Measurements from ENCODE around the gene SARS2. TPM values are rescaled to one million over a fixed set of nuclear protein-coding genes. Genes with fewer than 3 reads are reported as not detected.
A peak's percentile ranks its signal among the peaks of the same experiment; 100 is the strongest.

SARS2 gene
- total RNA-seq, 1 experiment from 2014 or later, result 57.4 TPM

- peak within 1 kb of the TSS; percentile 41 for H2BK5ac ChIP-seq (ENCODE audit: insufficient read length, low read length)
- peak within 1 kb of the TSS; percentile 100 for H3K4me2 ChIP-seq (ENCODE audit: insufficient read depth, insufficient read length, low read length)
- peaks cover 11% of the 10 kb centered on the region; the same call in 1 of the 2 replicates for H3K79me2 ChIP-seq (ENCODE audit: insufficient read depth, low read length)
- no CpG with 5 or more reads among the region's 40 CpGs for WGBS (ENCODE audit: extremely low coverage, insufficient read length, low lambda C conversion rate)
- H3K9ac ChIP-seq (ENCODE audit: extremely low read depth, insufficient read length, low read length), result peak within 1 kb of the TSS; percentile 96
- H3K4me1 ChIP-seq (ENCODE audit: insufficient read depth, low read length), result no peaks in the 10 kb centered on the region
- H3K23me2 ChIP-seq (ENCODE audit: insufficient read length, low read depth, low read length, poor library complexity, severe bottlenecking), result peaks cover 10% of the 10 kb centered on the region
- H3K79me1 ChIP-seq (ENCODE audit: insufficient read depth, low read depth, low read length, poor library complexity, severe bottlenecking), result peaks cover 2% of the 10 kb centered on the region
- no peaks in the 10 kb centered on the region for H4K20me1 ChIP-seq (ENCODE audit: control insufficient read depth, insufficient read depth, insufficient read length)
- peak within 1 kb of the TSS; percentile 99 for H3K18ac ChIP-seq (ENCODE audit: insufficient read length, low read depth, low read length)
- DNase-seq, result peak; percentile 99
- no peaks in the 10 kb centered on the region for H3K27me3 ChIP-seq (ENCODE audit: insufficient read depth, low read length)
- H3K4ac ChIP-seq (ENCODE audit: low read depth, low read length), result no peak within 1 kb of the TSS
- H3K56ac ChIP-seq (ENCODE audit: insufficient read length, low read depth, low read length), result no peak within 1 kb of the TSS
- Mint-ChIP-seq H3K36me3 (ENCODE audit: insufficient read depth in 1 of 3, low read depth in 3 of 3) (peaks cover 52 to 61% (median 57%) of the 10 kb centered on the region in 3 experiments), H3K9me3 (peaks cover 27 to 28% of the 10 kb centered on the region in 2 experiments), H3K4me1 (peaks cover 8 to 14% of the 10 kb centered on the region in 2 experiments), H3K27me3 (ENCODE audit: low read depth) (peaks cover 4% of the 10 kb centered on the region), H3K4me3 (peak within 1 kb of the TSS; percentile 98 to 99), H3K27ac (peak within 1 kb of the TSS; percentile 99)
- no peak within 1 kb of the TSS for H3T11ph ChIP-seq (ENCODE audit: low read length)
- H3K9me3 ChIP-seq (ENCODE audit: control insufficient read depth, low read depth, low read length), result peaks cover 20% of the 10 kb centered on the region
- peak within 1 kb of the TSS; percentile 42 for H3K27ac ChIP-seq (ENCODE audit: insufficient read length, low read depth, low read length)
- H2BK15ac ChIP-seq (ENCODE audit: low read depth, low read length), result no peak within 1 kb of the TSS
- H4K5ac ChIP-seq (ENCODE audit: insufficient read length, low read depth, low read length), result peak within 1 kb of the TSS; percentile 86
- H2BK20ac ChIP-seq (ENCODE audit: low read depth, low read length, poor library complexity, severe bottlenecking), result no peak within 1 kb of the TSS
- H4K8ac ChIP-seq (replicated peaks; ENCODE audit: insufficient read length, low read depth, low read length), result peak within 1 kb of the TSS; percentile 12
- no peak within 1 kb of the TSS for H2AFZ ChIP-seq (ENCODE audit: low read length)
- TF ChIP-seq CTCF (conservative IDR thresholded peaks at IDR 0.05), result no peak
- H3K14ac ChIP-seq (ENCODE audit: insufficient read depth, low read length), result peak within 1 kb of the TSS; percentile 99
- H2AK5ac ChIP-seq (ENCODE audit: insufficient read length, low read length), result no peak within 1 kb of the TSS
- H3K23ac ChIP-seq (ENCODE audit: insufficient read length, low read depth, low read length), result no peak within 1 kb of the TSS
- H4K91ac ChIP-seq (ENCODE audit: insufficient read length, low read depth, low read length), result no peak within 1 kb of the TSS
- H2BK120ac ChIP-seq (ENCODE audit: low read depth, low read length, poor library complexity, severe bottlenecking), result peak within 1 kb of the TSS; percentile 91
- H2BK12ac ChIP-seq (ENCODE audit: insufficient read length, low read depth, low read length), result no peak within 1 kb of the TSS
Measured at GRCh38 chr19:38930776-38931520, 385 bp upstream of the SARS2 start, which contains the start of gene MRPS12. Gene MRPS12 (plus strand): TSS chr19:38930944. CDS start chr19:38931295, 351 bp downstream.
